Pancreas (tissue), 10 donors: Measurements from ENCODE around the gene TGFB1. TPM values are rescaled to one million over a fixed set of nuclear protein-coding genes. Genes with fewer than 3 reads are reported as not detected.
"Not testable (repeated sequence)": the region's sequence is repeated elsewhere in the genome, so short reads cannot be mapped to it uniquely, and the experiment has no call there.

Experiments
- ATAC-seq, 4 donors: fragments of 200-7000 bp; cut with Tn5 transposase; one replicate each; pipeline versions ENCODE4 v1.8.0 to v1.9.1; 2020; ENCODE audit warnings: mild to moderate bottlenecking in 4 of 4, moderate library complexity in 4 of 4
- DNase-seq, 6 donors: peaks; one replicate each; pipeline ENCODE4 v3.0.0-alpha.2; 2020
- FAIRE-seq: peaks from 2 replicates; lab custom pipeline; 2012; peaks lifted over from hg19 to GRCh38; lab: Jason Lieb, UNC
- H3K27ac ChIP-seq, 4 donors: fragments of 200-600 bp; sonication (generic); 1 replicate in 3 of 4; 2 replicates in 1 of 4; pipeline versions ENCODE4 v1.5.0 to v1.8.0; 2020
- H3K27me3 ChIP-seq, 4 donors: fragments of 200-600 bp; one replicate each; pipeline ENCODE4 v1.8.0; 2021
- H3K36me3 ChIP-seq, 3 donors: fragments of 200-600 bp; sonication (generic) in 1 of 3; one replicate each; pipeline versions ENCODE4 v1.5.0 to v1.8.0; 2020 to 2021
- H3K4me1 ChIP-seq, 3 donors: fragments of 200-600 bp; one replicate each; pipeline ENCODE4 v1.8.0; 2021
- H3K4me3 ChIP-seq, 4 donors: fragments of 200-600 bp; sonication (generic) in 2 of 4; one replicate each; pipeline versions ENCODE4 v1.5.0 to v1.8.0; 2020 to 2021
- H3K9me3 ChIP-seq, 4 donors: fragments of 200-600 bp; one replicate each; pipeline ENCODE4 v1.8.0; 2021
- CTCF ChIP-seq, 4 donors: fragments of 200-600 bp; sonication (generic) in 3 of 4; IDR thresholded peaks; one replicate each; pipeline versions ENCODE4 v1.5.0 to v1.8.0; 2021; ENCODE audit warnings: antibody characterized with exemption in 4 of 4
- WGBS, 2 donors: extraction: QIAGEN DNeasy Blood & Tissue Kit; methylation state at CpG; one replicate each; pipeline ENCODE4 v1.1.7; 2013; 5-methylcytosine and 5-hydroxymethylcytosine counted together
- intact Hi-C, 3 donors: fragments of 100-400 bp; cut with DNase I; formaldehyde crosslinking; loops; one replicate each; pipeline versions ENCODE4 v1.11.1 to v1.14.2; 2022
- polyA plus RNA-seq, 2 donors: library from polyadenylated mRNA; stranded (reverse); fragments of 200-250 nt; gene quantifications; one replicate each; pipeline ENCODE4 v1.2.3, GENCODE V29; 2013
- total RNA-seq, 6 donors: library from RNA; stranded (reverse); fragmentation: NEBNext Ultra II Directional in 4 of 6; extraction: Animal tissue kit (Norgen Biotek cat#: 25700) in 4 of 6; gene quantifications; one replicate each; pipeline versions ENCODE4 v1.2.1 to v1.2.4, GENCODE V29; 2021 to 2023
- donor health status: healthy with polysubstance abuse.
- donor health status: DM: no; HTN: no; CAD: no; lungs with moderate emphysema.
- donor health status: DM: no; HTN: no; CAD: no.
- donor health status: control.
- donor health status: control.
- donor health status: Bipolar disorder and iron deficiency.
- donor health status: DM: yes; HTN: yes; CAD: no.
- donor health status: DM: no; HTN: no; CAD: no.
- donor health status: DM: no; HTN: no; CAD: no.
- donor health status: DM: yes; HTN: yes; CAD: no.

The TGFB1 gene
- total and polyA plus RNA-seq, 8 donors = 3.3 to 32.3 (median 6.1) TPM

- Histone ChIP-seq H3K27ac (peak overlapping the region in 3 of 4 donors; percentile 40 to 67 (median 50)), H3K36me3 (peaks cover 9 to 73% (median 40%) of the 10 kb centered on the region in 3 donors), H3K4me1 (peaks cover 0 to 12% (median 0%) of the 10 kb centered on the region in 3 donors), H3K27me3 (no peaks in the 10 kb centered on the region), H3K9me3 (no peaks in the 10 kb centered on the region), H3K4me3 (no peak overlapping the region)
- WGBS, 2 donors = 71 to 80% methylated on average over 7 of the region's 7 CpGs
- ATAC-seq (peak in 2 of 4 donors; percentile 32 to 44), DNase-seq (no peak), FAIRE-seq (no peak)
- intact Hi-C loops = no loop called here
- no peak for TF ChIP-seq CTCF (IDR thresholded peaks at IDR 0.05)
Observed at GRCh38 chr19:41297628-41298347, 55.9 kb downstream of the TGFB1 start.

- Histone ChIP-seq H3K4me1 (peaks cover 0 to 12% (median 0%) of the 10 kb centered on the region in 3 donors), H3K36me3 (peaks cover 9 to 78% (median 44%) of the 10 kb centered on the region in 3 donors), H3K4me3 (no peak overlapping the region), H3K27ac (peak overlapping the region in 2 of 4 donors; percentile 42 to 51), H3K9me3 (no peaks in the 10 kb centered on the region), H3K27me3 (no peaks in the 10 kb centered on the region)
- no peak for DNase-seq
- peak in 2 of 4 donors; percentile 8 to 59 for ATAC-seq
- no peak for TF ChIP-seq CTCF (IDR thresholded peaks at IDR 0.05)
- WGBS, 2 donors = 74 to 75% methylated on average over 2 of the region's 2 CpGs
- FAIRE-seq = no peak
- intact Hi-C loops = no loop called here
Observed at GRCh38 chr19:41296433-41296871, 57.3 kb downstream of the TGFB1 start.

GRCh38 chr19:41295499-41295898 lies 58.2 kb downstream of the TGFB1 start:
- no peak for TF ChIP-seq CTCF (IDR thresholded peaks at IDR 0.05)
- intact Hi-C loops = no loop called here
- Histone ChIP-seq H3K27ac (no peak overlapping the region), H3K4me1 (peaks cover 0 to 12% (median 0%) of the 10 kb centered on the region in 3 donors), H3K27me3 (no peaks in the 10 kb centered on the region), H3K36me3 (peaks cover 9 to 78% (median 44%) of the 10 kb centered on the region in 3 donors), H3K4me3 (no peak overlapping the region), H3K9me3 (no peaks in the 10 kb centered on the region)
- no peak for ATAC-seq
- no peak for DNase-seq
- 58 to 63% methylated on average over 6 of the region's 6 CpGs for WGBS, 2 donors
- no peak for FAIRE-seq

GRCh38 chr19:41294393-41294792 lies 59.3 kb downstream of the TGFB1 start:
- peaks cover 0 to 12% (median 0%) of the 10 kb centered on the region in 3 donors for H3K4me1 ChIP-seq
- no peaks in the 10 kb centered on the region for H3K27me3 ChIP-seq
- no peak overlapping the region for H3K4me3 ChIP-seq
- no peak for TF ChIP-seq CTCF (IDR thresholded peaks at IDR 0.05)
- H3K27ac ChIP-seq = no peak overlapping the region
- FAIRE-seq = no peak
- WGBS, 2 donors = 95 to 99% methylated on average over 10 of the region's 10 CpGs
- no peaks in the 10 kb centered on the region for H3K9me3 ChIP-seq
- ATAC-seq = no peak
- peaks cover 9 to 80% (median 44%) of the 10 kb centered on the region in 3 donors for H3K36me3 ChIP-seq
- intact Hi-C loops = no loop called here
- no peak for DNase-seq

GRCh38 chr19:41289814-41290213 lies 63.9 kb downstream of the TGFB1 start:
- 92 to 95% methylated on average over 8 of the region's 8 CpGs for WGBS, 2 donors
- ATAC-seq, FAIRE-seq: not testable (repeated sequence)

More at GRCh38 chr19:41289814-41290213, 63.9 kb downstream of the TGFB1 start:
- peaks cover 9 to 77% (median 38%) of the 10 kb centered on the region in 3 donors for H3K36me3 ChIP-seq
- H3K4me1 ChIP-seq, H3K9me3 ChIP-seq, H3K27me3 ChIP-seq, intact Hi-C loops, H3K4me3 ChIP-seq, H3K27ac ChIP-seq, DNase-seq: not testable (repeated sequence)
